Gastroesophageal sphincter (tissue), 3 donors: ENCODE results near the gene LEFTY2.

Source experiments
- CTCF ChIP-seq, 4 experiments: fragments of 200-600 bp in 2 of 4; fragments of 450-650 bp in 2 of 4; sonication (generic) in 1 of 4; IDR thresholded peaks; one replicate each; pipeline ENCODE4 v1.5.1; 2017 to 2019; ENCODE audit warnings: antibody characterized with exemption in 4 of 4, mild to moderate bottlenecking in 2 of 4, moderate library complexity in 2 of 4
- POLR2A ChIP-seq, 2 donors: fragments of 450-650 bp; IDR thresholded peaks; one replicate each; pipeline ENCODE4 v1.6.1; 2017; ENCODE audit warnings: antibody characterized with exemption in 2 of 2, mild to moderate bottlenecking in 2 of 2, moderate library complexity in 1 of 2

- TF ChIP-seq CTCF (IDR thresholded peaks at IDR 0.05) (no peak), POLR2A (IDR thresholded peaks at IDR 0.05) (no peak)
Observed at GRCh38 chr1:225945564-225945963, 4.5 kb upstream of the LEFTY2 start.
